A549 (cell line): Measurements from ENCODE around the gene CIART. TPM values are rescaled to one million over a fixed set of nuclear protein-coding genes. Genes with fewer than 3 reads are reported as not detected.

ENCODE experiments used
- ATOH8 ChIP-seq: fragments of 250-450 bp; sonication (Bioruptor Pico); IDR thresholded peaks from 2 replicates; pipeline ENCODE4 v1.5.0; 2020; ENCODE audit warnings: low read depth, mild to moderate bottlenecking, moderate library complexity
- HES2 ChIP-seq: fragments of >200 bp; sonication (Bioruptor Twin); formaldehyde crosslinking; IDR thresholded peaks from 2 replicates; pipeline ENCODE4 v1.6.1; 2016
- KDM5A ChIP-seq: fragments of 200-600 bp; sonication (generic); IDR thresholded peaks from 2 replicates; pipeline ENCODE4 v1.6.1; 2016; ENCODE audit warnings: antibody characterized with exemption, mild to moderate bottlenecking
- NFE2L2 ChIP-seq: fragments of 150-350 bp; conservative IDR thresholded peaks from 2 replicates; pipeline ENCODE4 v1.6.1; 2014; ENCODE audit warnings: low read length
- ZNF302 ChIP-seq: fragments of 250-450 bp; sonication (Bioruptor Pico); IDR thresholded peaks from 2 replicates; pipeline ENCODE4 v1.9.0; 2021; ENCODE audit warnings: inconsistent platforms, mild to moderate bottlenecking, moderate library complexity
- polyA plus RNA-seq, 4 experiments: library from polyadenylated mRNA; depleted of rRNA in 3 of 4; stranded (reverse); fragments of >200 nt; fragmentation: RNase III in 1 of 4; extraction: RNeasy Plus Mini Kit Qiagen cat#74134 plus additional on column Dnase treatment in 1 of 4; gene quantifications; 2 replicates in 3 of 4; 3 replicates in 1 of 4; pipeline ENCODE4 v1.2.3, GENCODE V29; 2011 to 2017
- small RNA-seq, 6 experiments: library from RNA; depleted of rRNA; stranded (forward); fragments of <200 nt; gene quantifications; one replicate each; pipeline ENCODE3, GENCODE V24; 2012
- TF ChIP-seq, protein P1 (sequence below): IDR thresholded peaks from 2 replicates; pipeline ENCODE4 v1.6.1; 2012; ENCODE audit warnings: low read depth, borderline replicate concordance

CIART gene
- polyA plus RNA-seq, 2 of the 4 experiments (the other 2 are of a cell fraction): 0.48 to 1.3 TPM

DNA sequence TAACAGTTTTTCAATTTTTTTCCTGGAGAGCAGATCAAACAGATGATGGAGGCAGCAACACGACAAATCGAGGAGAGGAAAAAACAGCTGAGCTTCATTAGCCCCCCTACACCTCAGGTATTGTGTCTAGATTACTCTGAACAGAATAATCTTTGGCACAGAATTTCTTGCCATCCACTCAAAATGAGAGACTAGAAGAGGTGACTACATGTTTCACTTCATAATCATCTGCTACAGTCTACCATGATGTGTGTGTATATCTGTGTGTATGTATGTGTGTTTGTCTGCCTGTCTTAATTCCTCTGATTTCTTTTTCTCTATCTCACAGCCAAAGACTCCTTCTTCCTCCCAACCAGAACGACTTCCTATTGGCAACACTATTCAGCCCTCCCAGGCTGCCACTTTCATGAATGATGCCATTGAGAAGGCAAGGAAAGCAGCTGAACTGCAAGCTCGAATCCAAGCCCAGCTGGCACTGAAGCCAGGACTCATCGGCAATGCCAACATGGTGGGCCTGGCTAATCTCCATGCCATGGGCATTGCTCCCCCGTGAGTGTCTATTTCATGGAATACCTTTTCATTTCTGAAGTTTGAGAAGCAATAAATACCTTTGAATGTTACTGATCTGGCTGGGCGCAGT lies 50.4 kb downstream of the CIART start (continued):
- TF ChIP-seq HES2: no peak
- no peak for TF ChIP-seq ATOH8 (CRISPR knock-in tag)
- TF ChIP-seq NFE2L2: no peak
- TF ChIP-seq KDM5A: no peak
- TF ChIP-seq, protein P1, sequence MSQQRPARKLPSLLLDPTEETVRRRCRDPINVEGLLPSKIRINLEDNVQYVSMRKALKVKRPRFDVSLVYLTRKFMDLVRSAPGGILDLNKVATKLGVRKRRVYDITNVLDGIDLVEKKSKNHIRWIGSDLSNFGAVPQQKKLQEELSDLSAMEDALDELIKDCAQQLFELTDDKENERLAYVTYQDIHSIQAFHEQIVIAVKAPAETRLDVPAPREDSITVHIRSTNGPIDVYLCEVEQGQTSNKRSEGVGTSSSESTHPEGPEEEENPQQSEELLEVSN: no peak
- no peak for TF ChIP-seq ZNF302
- TF ChIP-seq, all 56 proteins: peak for 0

Small RNA genes within 50 kb of the gene (small RNA-seq; reads per million reads assigned to genes)
- 0 to 33.5 (median 12.1) reads per million in 6 experiments for gene RNU2-17P

Other genes with a start within 250 kb of the CIART start
- 45.0 and 49.7 TPM in 2 replicates for gene VPS45, start 214.8 kb upstream of the CIART start, polyA plus RNA-seq (2011; rRNA removed)
- 22.1 to 26.5 TPM (median 22.6 TPM) in 3 replicates for gene VPS45, start 214.8 kb upstream of the CIART start, polyA plus RNA-seq (2017; fragmentation: RNase III; extraction: RNeasy Plus Mini Kit Qiagen cat#74134 plus additional on column Dnase treatment)
- gene PLEKHO1, start 132.6 kb upstream of the CIART start, polyA plus RNA-seq (2011; rRNA removed): 2.5 and 2.6 TPM in 2 replicates
- gene PLEKHO1, start 132.6 kb upstream of the CIART start, polyA plus RNA-seq (2017; fragmentation: RNase III; extraction: RNeasy Plus Mini Kit Qiagen cat#74134 plus additional on column Dnase treatment): 4.1 to 5.5 TPM (median 4.9 TPM) in 3 replicates
- gene ANP32E, start 46.4 kb upstream of the CIART start, polyA plus RNA-seq (2011; rRNA removed): 31.7 and 60.0 TPM in 2 replicates
- gene ANP32E, start 46.4 kb upstream of the CIART start, polyA plus RNA-seq (2017; fragmentation: RNase III; extraction: RNeasy Plus Mini Kit Qiagen cat#74134 plus additional on column Dnase treatment): 109 to 128 TPM (median 115 TPM) in 3 replicates
- not detected in 2 replicates for gene CA14, start 24.8 kb upstream of the CIART start, polyA plus RNA-seq (2011; rRNA removed)
- not detected in 3 replicates for gene CA14, start 24.8 kb upstream of the CIART start, polyA plus RNA-seq (2017; fragmentation: RNase III; extraction: RNeasy Plus Mini Kit Qiagen cat#74134 plus additional on column Dnase treatment)
- gene APH1A, start 13.5 kb upstream of the CIART start, polyA plus RNA-seq (2011; rRNA removed): 118 and 119 TPM in 2 replicates
- 99.4 to 111 TPM (median 109 TPM) in 3 replicates for gene APH1A, start 13.5 kb upstream of the CIART start, polyA plus RNA-seq (2017; fragmentation: RNase III; extraction: RNeasy Plus Mini Kit Qiagen cat#74134 plus additional on column Dnase treatment)
- gene C1orf54, start 9.8 kb upstream of the CIART start, polyA plus RNA-seq (2011; rRNA removed): 0.16 and 0.19 TPM in 2 replicates
- gene C1orf54, start 9.8 kb upstream of the CIART start, polyA plus RNA-seq (2017; fragmentation: RNase III; extraction: RNeasy Plus Mini Kit Qiagen cat#74134 plus additional on column Dnase treatment): 0.12 to 0.21 TPM (median 0.12 TPM) in 3 replicates
- gene MRPS21, start 11.3 kb downstream of the CIART start, polyA plus RNA-seq (2011; rRNA removed): 72.6 and 95.7 TPM in 2 replicates
- gene MRPS21, start 11.3 kb downstream of the CIART start, polyA plus RNA-seq (2017; fragmentation: RNase III; extraction: RNeasy Plus Mini Kit Qiagen cat#74134 plus additional on column Dnase treatment): 113 to 114 TPM (median 113 TPM) in 3 replicates
- gene PRPF3, start 39.0 kb downstream of the CIART start, polyA plus RNA-seq (2011; rRNA removed): 87.2 and 92.6 TPM in 2 replicates
- 54.4 to 58.5 TPM (median 55.2 TPM) in 3 replicates for gene PRPF3, start 39.0 kb downstream of the CIART start, polyA plus RNA-seq (2017; fragmentation: RNase III; extraction: RNeasy Plus Mini Kit Qiagen cat#74134 plus additional on column Dnase treatment)
- 20.8 and 21.1 TPM in 2 replicates for gene RPRD2, start 81.6 kb downstream of the CIART start, polyA plus RNA-seq (2011; rRNA removed)
- gene RPRD2, start 81.6 kb downstream of the CIART start, polyA plus RNA-seq (2017; fragmentation: RNase III; extraction: RNeasy Plus Mini Kit Qiagen cat#74134 plus additional on column Dnase treatment): 9.0 to 10.3 TPM (median 9.8 TPM) in 3 replicates
- 21.6 and 24.5 TPM in 2 replicates for gene TARS2, start 204.9 kb downstream of the CIART start, polyA plus RNA-seq (2011; rRNA removed)
- 19.4 to 21.0 TPM (median 19.8 TPM) in 3 replicates for gene TARS2, start 204.9 kb downstream of the CIART start, polyA plus RNA-seq (2017; fragmentation: RNase III; extraction: RNeasy Plus Mini Kit Qiagen cat#74134 plus additional on column Dnase treatment)
- 0.88 and 1.1 TPM in 2 replicates for gene ECM1, start 225.6 kb downstream of the CIART start, polyA plus RNA-seq (2011; rRNA removed)
- 0.77 to 1.0 TPM (median 1.0 TPM) in 3 replicates for gene ECM1, start 225.6 kb downstream of the CIART start, polyA plus RNA-seq (2017; fragmentation: RNase III; extraction: RNeasy Plus Mini Kit Qiagen cat#74134 plus additional on column Dnase treatment)
- gene FALEC, start 233.2 kb downstream of the CIART start, polyA plus RNA-seq (2011; rRNA removed): 0.36 TPM in 1 of 2 replicates, not detected in the other
- gene FALEC, start 233.2 kb downstream of the CIART start, polyA plus RNA-seq (2017; fragmentation: RNase III; extraction: RNeasy Plus Mini Kit Qiagen cat#74134 plus additional on column Dnase treatment): 0.28 to 0.80 TPM (median 0.74 TPM) in 3 replicates